GM12874 (cell line): Measurements from ENCODE around the gene TEAD2.

Experiments used
- TF ChIP-seq, protein P1 (sequence below): IDR thresholded peaks from 2 replicates; pipeline ENCODE4 v1.5.1; 2011; ENCODE audit warnings: low read depth, mild to moderate bottlenecking, control low read depth, low read length, moderate library complexity; ENCODE audit not compliant: insufficient read depth

Gene TEAD2

DNA sequence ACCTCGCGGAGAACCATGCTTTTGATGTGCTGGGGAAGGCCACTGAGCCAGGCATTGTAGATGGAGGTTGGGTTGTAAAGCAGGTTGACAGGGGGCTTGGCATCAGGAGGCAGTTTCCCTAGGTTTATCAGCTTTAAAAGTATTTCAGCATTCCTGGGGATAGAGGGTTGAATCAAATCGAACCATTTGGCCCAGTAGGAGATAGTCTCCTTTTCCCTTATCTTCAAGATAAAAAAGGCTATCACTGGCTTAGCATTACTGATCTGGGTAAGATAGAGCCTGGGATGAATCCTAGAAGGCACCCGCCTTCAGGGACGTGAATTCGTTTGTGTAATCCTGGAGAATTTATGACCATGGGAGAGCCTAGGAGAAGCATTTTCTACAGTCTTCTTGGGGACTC, 67.8 kb downstream of the TEAD2 start:
- TF ChIP-seq, protein P1, sequence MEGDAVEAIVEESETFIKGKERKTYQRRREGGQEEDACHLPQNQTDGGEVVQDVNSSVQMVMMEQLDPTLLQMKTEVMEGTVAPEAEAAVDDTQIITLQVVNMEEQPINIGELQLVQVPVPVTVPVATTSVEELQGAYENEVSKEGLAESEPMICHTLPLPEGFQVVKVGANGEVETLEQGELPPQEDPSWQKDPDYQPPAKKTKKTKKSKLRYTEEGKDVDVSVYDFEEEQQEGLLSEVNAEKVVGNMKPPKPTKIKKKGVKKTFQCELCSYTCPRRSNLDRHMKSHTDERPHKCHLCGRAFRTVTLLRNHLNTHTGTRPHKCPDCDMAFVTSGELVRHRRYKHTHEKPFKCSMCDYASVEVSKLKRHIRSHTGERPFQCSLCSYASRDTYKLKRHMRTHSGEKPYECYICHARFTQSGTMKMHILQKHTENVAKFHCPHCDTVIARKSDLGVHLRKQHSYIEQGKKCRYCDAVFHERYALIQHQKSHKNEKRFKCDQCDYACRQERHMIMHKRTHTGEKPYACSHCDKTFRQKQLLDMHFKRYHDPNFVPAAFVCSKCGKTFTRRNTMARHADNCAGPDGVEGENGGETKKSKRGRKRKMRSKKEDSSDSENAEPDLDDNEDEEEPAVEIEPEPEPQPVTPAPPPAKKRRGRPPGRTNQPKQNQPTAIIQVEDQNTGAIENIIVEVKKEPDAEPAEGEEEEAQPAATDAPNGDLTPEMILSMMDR = no peak
